Stomach smooth muscle (tissue), 2 donors: ENCODE results near the gene AFF4.

ENCODE experiments used
- H3K27ac ChIP-seq: one replicate; pipeline ENCODE4 v1.7.0; 2013; ENCODE audit warnings: mild to moderate bottlenecking, low read length, inconsistent platforms
- H3K27me3 ChIP-seq, 2 donors: one replicate each; pipeline ENCODE4 v1.7.0; 2013; ENCODE audit warnings: low read length in 2 of 2; ENCODE audit not compliant: insufficient read depth in 2 of 2, control insufficient read depth in 1 of 2
- H3K36me3 ChIP-seq, 2 donors: one replicate each; pipeline ENCODE4 v1.7.0; 2013; ENCODE audit warnings: low read length in 2 of 2; ENCODE audit not compliant: control insufficient read depth in 2 of 2, insufficient read depth in 2 of 2
- H3K4me1 ChIP-seq: one replicate; pipeline ENCODE4 v1.7.0; 2013; ENCODE audit warnings: low read length; ENCODE audit not compliant: control insufficient read depth, insufficient read depth
- H3K4me3 ChIP-seq, 2 donors: one replicate each; pipeline ENCODE4 v1.7.0; 2013; ENCODE audit warnings: low read length in 2 of 2
- H3K9ac ChIP-seq, 2 donors: one replicate each; pipeline ENCODE4 v1.7.0; 2013; ENCODE audit warnings: low read length in 2 of 2, mild to moderate bottlenecking in 1 of 2
- H3K9me3 ChIP-seq, 2 donors: one replicate each; pipeline ENCODE4 v1.7.0; 2013; ENCODE audit warnings: low read length in 2 of 2; ENCODE audit not compliant: control insufficient read depth in 2 of 2
- donor health status: healthy.
- donor health status: Pancreatic carcinoma.

AFF4 gene

DNA sequence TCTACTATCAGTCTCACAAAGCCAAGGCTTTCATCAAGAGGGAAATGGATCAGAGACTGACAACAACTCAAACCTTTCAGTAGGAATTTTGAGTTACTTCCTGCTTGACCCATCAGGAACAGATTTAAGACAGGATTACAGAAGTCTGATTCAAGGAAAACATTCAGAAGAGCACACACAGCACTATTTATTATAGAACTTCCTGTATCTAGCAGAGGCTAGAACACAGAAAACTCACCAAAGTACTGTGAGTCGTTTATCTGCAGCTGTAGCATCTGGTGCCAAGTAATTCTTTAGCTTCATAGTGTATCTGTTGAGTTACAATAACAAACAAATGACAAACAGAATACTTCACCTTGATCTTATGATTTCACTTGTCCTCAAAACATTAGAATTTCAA lies 76.2 kb downstream of the AFF4 start:
- no peaks in the 10 kb centered on the region for H3K4me1 ChIP-seq
- H3K27me3 ChIP-seq: no peaks in the 10 kb centered on the region
- H3K27ac ChIP-seq: no peak overlapping the region
- no peak overlapping the region for H3K9ac ChIP-seq
- no peak overlapping the region for H3K4me3 ChIP-seq
- H3K36me3 ChIP-seq: peaks cover 26 to 46% of the 10 kb centered on the region in 2 donors
- H3K9me3 ChIP-seq: no peaks in the 10 kb centered on the region

DNA sequence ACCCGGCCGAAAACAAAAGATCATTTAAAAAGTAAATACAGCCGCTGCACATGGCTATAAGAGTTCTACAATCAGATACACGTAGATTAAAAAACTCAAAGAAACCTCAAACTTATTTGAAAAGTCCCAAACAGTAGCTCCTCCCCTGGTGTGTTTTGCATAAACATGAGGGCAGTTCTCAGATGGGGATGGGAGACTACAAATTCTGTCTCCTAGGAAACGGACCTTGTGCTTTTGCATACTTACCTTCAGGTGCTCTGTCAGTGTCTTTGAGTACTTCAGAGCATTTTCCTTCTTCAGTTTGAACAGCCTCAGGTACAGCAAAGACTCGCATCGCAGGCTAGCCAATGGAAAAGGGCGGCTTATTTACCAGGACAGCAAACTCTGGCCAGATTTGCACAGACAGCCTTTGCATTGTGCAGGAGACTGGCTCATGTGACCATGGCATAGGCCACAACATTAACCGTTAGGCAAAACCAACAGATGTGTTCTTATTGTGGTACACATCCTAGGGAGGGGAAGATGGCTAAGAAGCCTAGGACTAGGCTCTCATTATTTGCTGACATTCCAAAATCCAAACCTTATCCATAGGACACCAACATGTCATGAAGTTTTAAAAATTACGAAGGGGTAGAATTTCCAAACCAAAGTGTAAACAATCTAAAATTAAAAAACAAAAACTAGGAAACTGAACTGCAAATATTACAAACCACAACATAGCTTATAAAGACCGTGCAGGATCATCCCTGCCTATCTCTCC lies 77.2 kb downstream of the AFF4 start:
- H3K36me3 ChIP-seq: peaks cover 29 to 41% of the 10 kb centered on the region in 2 donors
- no peak overlapping the region for H3K9ac ChIP-seq
- no peak overlapping the region for H3K4me3 ChIP-seq
- no peaks in the 10 kb centered on the region for H3K9me3 ChIP-seq
- H3K27ac ChIP-seq: no peak overlapping the region
- H3K4me1 ChIP-seq: no peaks in the 10 kb centered on the region
- no peaks in the 10 kb centered on the region for H3K27me3 ChIP-seq

DNA sequence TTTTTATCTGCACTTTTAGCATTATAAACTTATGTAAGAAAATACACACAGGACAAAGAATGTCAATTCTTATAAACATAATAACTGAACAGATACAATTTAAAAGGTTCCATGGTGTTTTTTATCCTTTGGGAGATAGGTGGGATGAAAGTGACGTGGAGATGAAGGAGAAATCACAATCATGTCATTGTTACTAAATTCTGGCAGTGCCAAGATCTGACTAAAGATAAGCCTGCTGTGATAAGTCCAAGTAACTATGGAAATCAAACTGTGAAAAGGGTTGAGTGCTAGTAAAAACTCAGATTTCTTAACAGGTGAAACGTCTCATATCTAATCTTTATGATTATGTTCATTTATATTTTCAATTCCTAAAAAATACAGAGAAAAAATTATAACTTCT lies 78.9 kb downstream of the AFF4 start:
- Histone ChIP-seq H3K4me3 (no peak overlapping the region), H3K27ac (no peak overlapping the region), H3K36me3 (peaks cover 31 to 50% of the 10 kb centered on the region in 2 donors), H3K4me1 (no peaks in the 10 kb centered on the region), H3K9me3 (no peaks in the 10 kb centered on the region), H3K27me3 (no peaks in the 10 kb centered on the region), H3K9ac (no peak overlapping the region)

DNA sequence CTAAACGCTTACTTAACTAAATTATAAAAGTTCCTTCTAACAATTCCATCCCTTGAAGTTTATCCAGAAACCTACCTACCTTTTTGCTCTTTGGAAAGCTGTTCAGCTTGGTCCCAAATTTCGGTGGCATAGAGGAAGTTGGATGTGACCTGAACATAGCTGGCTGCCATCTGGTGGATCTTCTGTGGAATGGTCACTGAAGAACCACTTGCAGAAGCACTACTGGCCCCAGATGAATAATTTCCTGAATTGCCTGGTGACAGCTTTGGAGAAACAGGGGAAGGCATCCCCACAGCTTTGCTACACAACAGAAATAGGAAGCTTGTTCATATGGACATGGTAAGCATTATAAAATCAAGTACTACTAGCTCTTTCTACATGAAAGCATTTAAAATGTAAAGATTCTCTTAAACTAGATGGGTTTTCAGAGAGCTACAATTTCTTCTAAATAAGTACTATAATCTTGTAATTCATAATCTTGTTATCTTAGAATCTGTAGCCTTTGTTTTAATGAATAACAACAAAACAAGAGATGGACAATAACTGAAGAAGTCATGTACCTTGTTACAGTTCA lies 80.1 kb downstream of the AFF4 start:
- Histone ChIP-seq H3K27ac (no peak overlapping the region), H3K27me3 (no peaks in the 10 kb centered on the region), H3K9me3 (no peaks in the 10 kb centered on the region), H3K9ac (no peak overlapping the region), H3K4me3 (no peak overlapping the region), H3K4me1 (no peaks in the 10 kb centered on the region), H3K36me3 (peaks cover 31 to 45% of the 10 kb centered on the region in 2 donors)

DNA sequence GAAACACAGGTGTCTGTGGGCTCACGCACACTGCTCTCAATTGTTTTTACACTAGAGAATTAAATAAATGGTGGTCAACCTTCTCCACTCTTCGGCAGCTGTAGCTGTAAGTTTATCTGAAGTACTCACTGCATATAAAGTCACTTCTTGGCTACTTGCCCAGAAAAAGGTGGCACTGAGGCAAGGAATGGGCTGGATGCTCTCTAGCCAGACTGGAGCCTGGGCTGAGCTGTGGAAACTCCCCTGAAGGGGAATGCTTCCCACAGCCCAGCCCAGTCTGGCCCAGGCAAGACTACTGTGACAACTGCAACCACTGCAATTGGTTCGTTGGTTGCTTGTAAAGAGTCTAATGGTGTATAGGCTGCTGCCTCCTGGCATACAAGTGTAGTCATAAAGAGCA lies 85.5 kb downstream of the AFF4 start:
- H3K9ac ChIP-seq: no peak overlapping the region
- H3K36me3 ChIP-seq: peaks cover 19 to 26% of the 10 kb centered on the region in 2 donors
- H3K9me3 ChIP-seq: no peaks in the 10 kb centered on the region
- H3K4me1 ChIP-seq: peaks cover 4% of the 10 kb centered on the region
- no peak overlapping the region for H3K4me3 ChIP-seq
- no peaks in the 10 kb centered on the region for H3K27me3 ChIP-seq
- no peak overlapping the region for H3K27ac ChIP-seq

DNA sequence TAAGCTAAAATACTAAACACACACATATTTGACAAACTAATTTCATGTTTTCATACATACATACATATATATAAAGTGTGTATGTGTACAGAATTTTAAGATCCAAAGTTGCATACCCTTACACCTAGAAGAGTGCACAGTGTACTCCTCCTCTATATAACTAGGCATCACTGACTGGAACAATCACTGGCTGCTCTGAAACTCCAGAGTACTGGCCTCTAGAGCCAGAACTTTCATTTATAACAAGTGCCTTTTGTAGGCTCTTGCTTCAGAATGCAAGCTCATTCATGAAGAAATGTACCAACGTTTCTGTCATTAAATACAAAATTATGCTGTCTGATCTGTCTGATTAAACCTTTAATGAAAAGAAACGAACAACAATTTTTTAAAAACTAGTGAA lies 86.0 kb downstream of the AFF4 start:
- Histone ChIP-seq H3K36me3 (peaks cover 20 to 26% of the 10 kb centered on the region in 2 donors), H3K4me3 (no peak overlapping the region), H3K27me3 (no peaks in the 10 kb centered on the region), H3K4me1 (peaks cover 5% of the 10 kb centered on the region), H3K9ac (no peak overlapping the region), H3K27ac (no peak overlapping the region), H3K9me3 (no peaks in the 10 kb centered on the region)

DNA sequence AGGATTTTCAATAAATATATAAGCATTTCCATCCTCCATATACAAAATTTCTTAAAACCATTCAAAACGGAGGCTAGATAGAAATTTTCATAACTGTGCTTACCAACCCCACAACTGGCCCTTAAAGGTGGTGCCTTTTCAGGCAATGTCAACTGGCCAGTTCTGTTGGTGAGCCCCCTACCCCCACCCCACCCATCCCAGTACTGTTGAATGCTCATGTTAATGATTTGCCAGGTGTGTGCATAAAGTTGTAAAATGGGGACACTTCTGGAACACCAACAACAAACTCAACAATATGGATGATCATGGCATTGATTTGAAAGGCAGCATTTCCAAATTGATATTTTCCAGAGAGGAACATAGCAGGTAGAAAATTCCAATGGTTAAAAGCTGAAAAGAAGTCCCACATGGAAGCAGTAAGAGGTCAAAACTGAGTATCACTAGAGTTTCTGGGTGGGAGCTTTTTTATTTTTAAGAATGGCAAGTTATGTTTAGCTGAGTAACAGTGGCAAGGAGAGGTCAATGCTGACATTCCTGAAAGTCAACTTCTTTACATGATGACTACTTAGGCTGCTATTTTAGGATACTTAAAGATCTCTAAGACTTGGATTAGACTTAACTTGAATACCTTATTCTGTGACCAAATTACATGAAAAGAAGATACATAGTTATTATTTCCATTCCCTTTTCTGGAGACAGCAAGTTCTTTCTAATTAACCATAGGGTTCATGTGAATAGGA lies 87.2 kb downstream of the AFF4 start:
- no peaks in the 10 kb centered on the region for H3K9me3 ChIP-seq
- no peak overlapping the region for H3K4me3 ChIP-seq
- no peak overlapping the region for H3K9ac ChIP-seq
- H3K27ac ChIP-seq: no peak overlapping the region
- H3K27me3 ChIP-seq: no peaks in the 10 kb centered on the region
- H3K36me3 ChIP-seq: peaks cover 23 to 26% of the 10 kb centered on the region in 2 donors
- peaks cover 5% of the 10 kb centered on the region for H3K4me1 ChIP-seq

DNA sequence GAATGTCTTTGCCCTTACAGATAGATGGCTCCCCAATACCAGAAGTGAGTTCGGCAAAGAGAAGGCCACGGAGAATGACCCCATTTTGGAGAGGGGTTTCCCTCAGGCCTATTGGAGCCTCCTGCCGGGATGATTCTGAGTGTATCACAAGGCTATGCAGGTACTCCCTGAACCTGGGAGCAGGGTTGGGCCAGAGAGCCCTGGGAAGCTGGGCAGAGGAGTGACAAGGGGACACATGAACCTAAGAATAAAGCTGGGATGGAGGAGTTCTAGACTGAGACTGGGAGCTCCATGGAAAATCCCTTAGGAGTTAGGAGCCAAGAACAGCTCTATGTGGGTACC lies 89.5 kb downstream of the AFF4 start:
- Histone ChIP-seq H3K36me3 (peaks cover 8 to 30% of the 10 kb centered on the region in 2 donors), H3K4me1 (peaks cover 5% of the 10 kb centered on the region), H3K4me3 (no peak overlapping the region), H3K27ac (no peak overlapping the region), H3K9ac (no peak overlapping the region), H3K27me3 (no peaks in the 10 kb centered on the region), H3K9me3 (no peaks in the 10 kb centered on the region)

DNA sequence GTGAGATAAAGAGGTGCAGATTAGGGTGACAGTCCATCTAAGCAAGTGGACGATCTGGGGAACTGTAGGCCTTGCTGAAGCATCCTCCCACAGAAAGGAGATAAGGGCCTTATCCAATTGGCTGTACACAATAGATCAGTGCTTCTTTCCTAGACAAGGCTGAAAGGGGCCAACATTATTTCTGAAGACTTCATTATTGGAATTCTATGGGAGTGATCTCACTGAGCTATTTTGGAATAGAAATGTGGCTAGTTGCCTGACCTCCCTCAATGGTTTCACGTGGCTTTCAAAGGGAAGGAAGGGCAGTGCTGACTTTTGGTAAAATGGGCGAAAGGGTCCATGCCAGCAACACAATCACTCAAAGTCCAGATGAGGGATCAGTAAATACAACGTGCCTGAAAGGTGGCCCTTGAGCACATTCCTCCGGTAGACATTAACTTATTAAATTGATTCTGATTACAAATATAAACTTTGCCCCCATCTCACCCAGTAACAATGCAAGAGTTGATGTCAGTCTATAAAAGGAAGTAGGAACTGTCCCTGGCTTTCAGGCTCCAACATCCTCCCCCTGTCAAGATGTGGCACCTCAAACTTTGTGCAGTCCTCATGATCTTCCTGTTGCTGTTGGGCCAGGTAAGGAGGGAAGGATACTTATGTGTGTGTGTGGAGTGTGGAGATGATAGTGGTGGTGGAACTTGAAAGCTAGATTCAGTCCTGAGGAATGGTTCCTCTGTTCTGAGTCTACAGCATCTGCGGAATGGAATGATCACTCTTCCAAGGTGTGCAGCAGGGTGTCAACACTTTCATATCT lies 90.1 kb downstream of the AFF4 start, which contains the start of gene LEAP2:
Gene LEAP2, plus strand, starts transcription at position 550 of the 811 bp plus-strand sequence. Its CDS starts 27 bp downstream, at position 577.
- Histone ChIP-seq H3K4me3 (no peak within 1 kb of the TSS), H3K27me3 (no peaks in the 10 kb centered on the region), H3K9ac (no peak within 1 kb of the TSS), H3K4me1 (peaks cover 5% of the 10 kb centered on the region), H3K9me3 (no peaks in the 10 kb centered on the region), H3K36me3 (peaks cover 8 to 31% of the 10 kb centered on the region in 2 donors), H3K27ac (no peak within 1 kb of the TSS)

DNA sequence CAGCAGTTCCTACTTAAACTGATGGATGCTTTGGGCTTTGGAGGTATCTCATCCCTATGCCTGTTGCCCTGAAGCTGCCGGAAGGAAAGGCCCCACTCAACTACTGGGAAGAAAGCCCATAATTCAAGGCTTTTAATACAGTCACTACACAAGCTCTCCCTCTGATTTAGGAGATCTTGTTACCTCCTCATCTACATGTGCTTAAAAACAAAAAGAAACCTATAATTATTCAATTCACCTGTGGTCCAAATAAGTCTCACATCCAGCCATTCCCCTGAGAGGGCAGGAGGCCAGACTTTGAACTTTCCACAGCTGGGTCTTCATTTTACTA lies 90.7 kb downstream of the AFF4 start:
- Histone ChIP-seq H3K9ac (no peak overlapping the region), H3K4me3 (no peak overlapping the region), H3K36me3 (peaks cover 8 to 36% of the 10 kb centered on the region in 2 donors), H3K27me3 (no peaks in the 10 kb centered on the region), H3K4me1 (peaks cover 5% of the 10 kb centered on the region), H3K27ac (no peak overlapping the region), H3K9me3 (no peaks in the 10 kb centered on the region)
